Measurements from ENCODE around the gene NTNG1.

DNA sequence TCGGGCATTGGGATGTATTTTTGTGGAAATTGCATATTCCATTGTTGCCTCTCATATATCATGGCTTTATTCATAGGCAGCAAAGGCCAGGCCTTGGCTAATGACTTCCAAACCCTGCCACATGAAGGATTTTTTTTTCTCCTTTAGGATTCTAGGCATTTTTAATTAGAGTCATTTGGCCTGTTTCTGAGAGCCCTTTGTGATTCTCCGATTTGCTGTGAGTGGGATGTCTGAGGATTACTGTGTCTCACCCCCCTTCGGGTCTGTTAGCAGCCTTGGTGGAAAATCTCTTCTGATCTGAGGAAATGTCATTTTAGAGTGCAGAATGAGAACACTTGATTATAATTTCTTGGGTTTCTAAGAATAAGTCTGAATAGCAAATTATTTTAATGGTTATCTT, 253.5 kb downstream of the NTNG1 start:
- TF ChIP-seq, protein P1, sequence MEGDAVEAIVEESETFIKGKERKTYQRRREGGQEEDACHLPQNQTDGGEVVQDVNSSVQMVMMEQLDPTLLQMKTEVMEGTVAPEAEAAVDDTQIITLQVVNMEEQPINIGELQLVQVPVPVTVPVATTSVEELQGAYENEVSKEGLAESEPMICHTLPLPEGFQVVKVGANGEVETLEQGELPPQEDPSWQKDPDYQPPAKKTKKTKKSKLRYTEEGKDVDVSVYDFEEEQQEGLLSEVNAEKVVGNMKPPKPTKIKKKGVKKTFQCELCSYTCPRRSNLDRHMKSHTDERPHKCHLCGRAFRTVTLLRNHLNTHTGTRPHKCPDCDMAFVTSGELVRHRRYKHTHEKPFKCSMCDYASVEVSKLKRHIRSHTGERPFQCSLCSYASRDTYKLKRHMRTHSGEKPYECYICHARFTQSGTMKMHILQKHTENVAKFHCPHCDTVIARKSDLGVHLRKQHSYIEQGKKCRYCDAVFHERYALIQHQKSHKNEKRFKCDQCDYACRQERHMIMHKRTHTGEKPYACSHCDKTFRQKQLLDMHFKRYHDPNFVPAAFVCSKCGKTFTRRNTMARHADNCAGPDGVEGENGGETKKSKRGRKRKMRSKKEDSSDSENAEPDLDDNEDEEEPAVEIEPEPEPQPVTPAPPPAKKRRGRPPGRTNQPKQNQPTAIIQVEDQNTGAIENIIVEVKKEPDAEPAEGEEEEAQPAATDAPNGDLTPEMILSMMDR (conservative IDR thresholded peaks at IDR 0.05; ENCODE audit: low read depth, low read length) = no peak
- TF ChIP-seq RAD21 (IDR thresholded peaks at IDR 0.05; ENCODE audit: low read length) = no peak
- no peak for TF ChIP-seq POLR2A (IDR thresholded peaks at IDR 0.05; ENCODE audit: low read depth, low read length)
- no peak for TF ChIP-seq SMC3 (IDR thresholded peaks at IDR 0.05; ENCODE audit: low read depth, low read length)
- no peak for TF ChIP-seq CHD1 (IDR thresholded peaks at IDR 0.05; ENCODE audit: low read depth, low read length)
- TF ChIP-seq MXI1 (IDR thresholded peaks at IDR 0.05; ENCODE audit: borderline replicate concordance, low read depth, low read length) = no peak
- TF ChIP-seq ELK1 (IDR thresholded peaks at IDR 0.05; ENCODE audit: borderline replicate concordance, low read depth, low read length) = no peak
- no peak for TF ChIP-seq BHLHE40 (IDR thresholded peaks at IDR 0.05; ENCODE audit: low read depth, low read length)
- TF ChIP-seq, protein P2, sequence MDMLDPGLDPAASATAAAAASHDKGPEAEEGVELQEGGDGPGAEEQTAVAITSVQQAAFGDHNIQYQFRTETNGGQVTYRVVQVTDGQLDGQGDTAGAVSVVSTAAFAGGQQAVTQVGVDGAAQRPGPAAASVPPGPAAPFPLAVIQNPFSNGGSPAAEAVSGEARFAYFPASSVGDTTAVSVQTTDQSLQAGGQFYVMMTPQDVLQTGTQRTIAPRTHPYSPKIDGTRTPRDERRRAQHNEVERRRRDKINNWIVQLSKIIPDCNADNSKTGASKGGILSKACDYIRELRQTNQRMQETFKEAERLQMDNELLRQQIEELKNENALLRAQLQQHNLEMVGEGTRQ (IDR thresholded peaks at IDR 0.05; ENCODE audit: low read depth, low read length) = no peak

Data from IMR-90 (cell line).